Activated CD8-positive, alpha-beta memory T cell treated with anti-CD3 and anti-CD28 coated beads for 36 hours (primary cell): ENCODE data around the gene PTX4. TPM values are rescaled to one million over a fixed set of nuclear protein-coding genes. Genes with fewer than 3 reads are reported as not detected.
"Not testable (repeated sequence)": the region's sequence is repeated elsewhere in the genome, so short reads cannot be mapped to it uniquely, and the experiment has no call there.

Experiments
- CTCF ChIA-PET: fragments of 350-600 bp; sonication (Branson Sonifier 250); formaldehyde crosslinking; loops from one replicate; lab custom pipeline; 2021; ENCODE audit warnings: antibody characterized with exemption; lab: Charles Lee
- POLR2A ChIA-PET: fragments of 350-600 bp; sonication (Branson Sonifier 250); formaldehyde crosslinking; loops from one replicate; lab custom pipeline; 2021; ENCODE audit warnings: antibody characterized with exemption; lab: Charles Lee
- total RNA-seq, 2 experiments: library from RNA; stranded (reverse); gene quantifications; one replicate each; pipeline ENCODE4 v1.2.3, GENCODE V29; 2021

The PTX4 gene
- total RNA-seq, 2 experiments from 2014 or later = not detected

- CTCF ChIA-PET = interaction anchor here (0.7 kb wide), 1 partner anchor 77 kb away, joined by 4 read pairs; no protein-coding TSS in a partner anchor
- POLR2A ChIA-PET = interaction anchor here (0.6 kb wide), 1 partner anchor 61 kb away, joined by 3 read pairs; no protein-coding TSS in a partner anchor
Measured at GRCh38 chr16:1441391-1441829, 47.3 kb downstream of the PTX4 start.

GRCh38 chr16:1439699-1440074, 49.1 kb downstream of the PTX4 start:
- CTCF ChIA-PET = not testable (repeated sequence)
- POLR2A ChIA-PET = interaction anchor here (0.7 kb wide), 1 partner anchor 93 kb away, joined by 3 read pairs; no protein-coding TSS in a partner anchor

GRCh38 chr16:1439058-1439698, 49.6 kb downstream of the PTX4 start:
- ChIA-PET CTCF (no interaction called here), POLR2A (interaction anchor here (0.7 kb wide), 1 partner anchor 92 kb away, joined by 3 read pairs; no protein-coding TSS in a partner anchor)

GRCh38 chr16:1438229-1439057, 50.3 kb downstream of the PTX4 start:
- ChIA-PET CTCF (no interaction called here), POLR2A (no interaction called here)

- CTCF ChIA-PET = no interaction called here
- POLR2A ChIA-PET = no interaction called here
Measured at GRCh38 chr16:1437606-1438005, 51.1 kb downstream of the PTX4 start.

GRCh38 chr16:1436731-1437355, 51.9 kb downstream of the PTX4 start:
- CTCF ChIA-PET = no interaction called here

GRCh38 chr16:1435921-1436697, 52.6 kb downstream of the PTX4 start:
- ChIA-PET POLR2A (no interaction called here), CTCF (no interaction called here)

More at GRCh38 chr16:1436731-1437355, 51.9 kb downstream of the PTX4 start:
- POLR2A ChIA-PET = no interaction called here

Other genes with a start within 250 kb of the PTX4 start
- gene TPSAB1, start 248.2 kb downstream of the PTX4 start, total RNA-seq = not detected
- not detected for gene TPSD1, start 232.9 kb downstream of the PTX4 start, total RNA-seq
- gene UBE2I, start 179.3 kb downstream of the PTX4 start, total RNA-seq = 100 to 1,000 TPM; 241 to 249 TPM
- under 1 TPM; 0.31 to 0.34 TPM for gene BAIAP3, start 155.3 kb downstream of the PTX4 start, total RNA-seq
- gene TSR3, start 137.1 kb downstream of the PTX4 start, total RNA-seq = 10 to 100 TPM; 86.5 to 92.1 TPM
- 10 to 100 TPM; 25.7 to 26.1 TPM for gene GNPTG, start 137.0 kb downstream of the PTX4 start, total RNA-seq
- gene UNKL, start 74.2 kb downstream of the PTX4 start, total RNA-seq = 10 to 100 TPM; 35.7 to 36.0 TPM
- gene UQCC4, start 68.2 kb downstream of the PTX4 start, total RNA-seq = 10 to 100 TPM; 25.8 to 27.0 TPM
- gene PERCC1, start 57.9 kb downstream of the PTX4 start, total RNA-seq = under 1 TPM; 0.34 to 0.70 TPM
- 1 to 10 TPM; 1.2 to 1.4 TPM for gene CCDC154, start 44.4 kb downstream of the PTX4 start, total RNA-seq
- 10 to 100 TPM; 52.3 to 53.8 TPM for gene CLCN7, start 13.9 kb downstream of the PTX4 start, total RNA-seq
- gene TELO2, start 4.4 kb upstream of the PTX4 start, total RNA-seq = 10 to 100 TPM; 88.2 to 89.3 TPM
- 10 to 100 TPM; 22.6 to 22.8 TPM for gene TMEM204, start 44.7 kb upstream of the PTX4 start, total RNA-seq
- 10 to 100 TPM; 10.4 to 11.0 TPM for gene IFT140, start 123.1 kb upstream of the PTX4 start, total RNA-seq
- 10 to 100 TPM; 23.6 to 24.3 TPM for gene CRAMP1, start 123.4 kb upstream of the PTX4 start, total RNA-seq
- gene JPT2, start 189.3 kb upstream of the PTX4 start, total RNA-seq = 100 to 1,000 TPM; 101 to 109 TPM
- gene MAPK8IP3, start 217.3 kb upstream of the PTX4 start, total RNA-seq = 10 to 100 TPM; 57.1 to 57.4 TPM